ENCODE measurements around the gene SOD2.

- TF ChIP-seq CTCF (IDR thresholded peaks at IDR 0.05) (no peak), POLR2AphosphoS5 (IDR thresholded peaks at IDR 0.05) (no peak)
Observed at GRCh38 chr6:159718634-159719033, 25.6 kb upstream of the SOD2 start.
